Measurements from ENCODE around the gene IBTK. TPM values are rescaled to one million over a fixed set of nuclear protein-coding genes. Genes with fewer than 3 reads are reported as not detected.

IBTK gene
- total RNA-seq, 2 donors from 2014 or later: 19.0 to 26.5 TPM

DNA sequence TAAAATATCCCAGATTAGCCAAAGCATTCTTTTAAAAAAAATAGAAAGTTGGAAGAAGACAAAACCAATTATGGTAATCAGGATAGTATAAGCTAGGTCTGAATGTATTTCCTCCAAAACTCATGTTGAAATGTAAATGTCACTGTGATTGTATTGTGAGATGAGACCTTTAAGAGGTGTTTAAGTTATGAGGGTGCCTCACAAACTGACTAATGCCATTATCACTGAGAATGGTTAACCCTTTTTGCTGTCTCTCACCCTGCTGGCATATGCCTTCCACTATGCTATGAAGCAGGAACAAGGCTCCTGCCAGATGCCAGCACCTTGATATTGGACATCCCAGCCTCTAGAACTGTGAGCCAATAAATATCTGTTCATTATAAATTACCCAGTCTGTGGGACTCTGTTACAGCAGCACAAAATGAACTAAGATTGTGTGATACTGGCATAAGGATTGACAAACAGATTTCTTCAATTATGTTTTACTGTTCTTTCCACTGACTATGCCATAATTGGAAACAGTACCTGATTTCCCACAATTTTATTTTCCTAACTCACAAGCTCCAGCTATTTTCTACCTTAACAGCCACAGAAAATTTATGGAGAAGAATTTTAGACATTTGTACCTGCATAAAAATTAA lies 63.8 kb downstream of the IBTK start:
- DNase-seq (ENCODE audit: low spot score): no peak
- intact Hi-C loops (cut with DNase I): no loop called here
- no peaks in the 10 kb centered on the region for H3K27me3 ChIP-seq (replicated peaks; ENCODE audit: insufficient read depth)
- H3K36me3 ChIP-seq: no peaks in the 10 kb centered on the region
- H3K9me3 ChIP-seq: no peaks in the 10 kb centered on the region
- no peaks in the 10 kb centered on the region for H3K4me1 ChIP-seq (replicated peaks)
- TF ChIP-seq POLR2AphosphoS5 (IDR thresholded peaks at IDR 0.05) (no peak), POLR2A (IDR thresholded peaks at IDR 0.05) (no peak)
- TF ChIP-seq, protein P1, sequence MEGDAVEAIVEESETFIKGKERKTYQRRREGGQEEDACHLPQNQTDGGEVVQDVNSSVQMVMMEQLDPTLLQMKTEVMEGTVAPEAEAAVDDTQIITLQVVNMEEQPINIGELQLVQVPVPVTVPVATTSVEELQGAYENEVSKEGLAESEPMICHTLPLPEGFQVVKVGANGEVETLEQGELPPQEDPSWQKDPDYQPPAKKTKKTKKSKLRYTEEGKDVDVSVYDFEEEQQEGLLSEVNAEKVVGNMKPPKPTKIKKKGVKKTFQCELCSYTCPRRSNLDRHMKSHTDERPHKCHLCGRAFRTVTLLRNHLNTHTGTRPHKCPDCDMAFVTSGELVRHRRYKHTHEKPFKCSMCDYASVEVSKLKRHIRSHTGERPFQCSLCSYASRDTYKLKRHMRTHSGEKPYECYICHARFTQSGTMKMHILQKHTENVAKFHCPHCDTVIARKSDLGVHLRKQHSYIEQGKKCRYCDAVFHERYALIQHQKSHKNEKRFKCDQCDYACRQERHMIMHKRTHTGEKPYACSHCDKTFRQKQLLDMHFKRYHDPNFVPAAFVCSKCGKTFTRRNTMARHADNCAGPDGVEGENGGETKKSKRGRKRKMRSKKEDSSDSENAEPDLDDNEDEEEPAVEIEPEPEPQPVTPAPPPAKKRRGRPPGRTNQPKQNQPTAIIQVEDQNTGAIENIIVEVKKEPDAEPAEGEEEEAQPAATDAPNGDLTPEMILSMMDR (IDR thresholded peaks at IDR 0.05): no peak
- no peak overlapping the region for H3K27ac ChIP-seq
- H3K4me3 ChIP-seq: no peak overlapping the region

DNA sequence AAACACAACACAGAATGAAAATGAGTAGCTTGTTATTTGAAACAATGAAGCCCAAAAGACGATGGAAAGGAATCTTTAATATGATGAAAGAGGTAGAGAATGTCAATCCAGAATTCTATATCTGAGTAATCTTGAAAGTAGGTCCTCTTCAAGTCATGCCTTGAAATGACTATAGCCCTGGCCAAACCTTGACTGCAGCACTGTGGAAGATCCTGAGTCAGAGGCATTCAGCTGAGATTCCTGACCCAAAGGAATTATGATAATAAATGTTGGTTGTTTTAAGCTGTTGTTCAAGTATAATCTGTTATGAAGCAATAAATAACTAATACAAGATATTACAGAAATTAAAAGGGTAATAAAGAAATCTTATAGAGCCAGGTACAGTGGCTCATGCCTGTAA lies 64.8 kb downstream of the IBTK start:
- no peaks in the 10 kb centered on the region for H3K4me1 ChIP-seq (replicated peaks)
- H3K9me3 ChIP-seq: no peaks in the 10 kb centered on the region
- 76% methylated on average over 1 of the region's 1 CpG for WGBS
- H3K36me3 ChIP-seq: no peaks in the 10 kb centered on the region
- H3K27ac ChIP-seq: no peak overlapping the region
- H3K4me3 ChIP-seq: no peak overlapping the region
- no peaks in the 10 kb centered on the region for H3K27me3 ChIP-seq (replicated peaks; ENCODE audit: insufficient read depth)
- TF ChIP-seq, protein P1 (IDR thresholded peaks at IDR 0.05): no peak
- no peak for TF ChIP-seq POLR2A (IDR thresholded peaks at IDR 0.05)
- TF ChIP-seq POLR2AphosphoS5 (IDR thresholded peaks at IDR 0.05): no peak
- no peak for DNase-seq (ENCODE audit: low spot score)
- intact Hi-C loops (cut with DNase I): no loop called here

DNA sequence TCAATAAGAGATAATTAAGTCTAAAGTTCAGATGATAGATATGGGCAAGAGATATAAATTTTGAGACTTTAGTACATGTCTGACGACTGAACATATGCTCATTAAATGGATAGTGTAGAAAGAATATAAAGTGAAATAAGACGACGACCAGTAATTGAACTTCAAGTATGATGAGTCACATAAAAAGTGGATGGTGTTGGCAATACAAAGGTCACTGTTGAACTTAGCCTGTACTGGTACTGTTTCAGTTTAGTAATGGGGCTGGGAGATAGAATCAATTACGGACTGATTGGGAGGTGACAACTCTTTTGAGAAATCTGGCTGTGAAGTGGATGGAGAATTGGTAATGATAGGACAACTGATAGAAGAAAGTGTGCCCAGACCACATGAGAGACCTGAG lies 68.1 kb downstream of the IBTK start:
- Histone ChIP-seq H3K9me3 (no peaks in the 10 kb centered on the region), H3K27ac (no peak overlapping the region), H3K27me3 (replicated peaks; ENCODE audit: insufficient read depth) (no peaks in the 10 kb centered on the region), H3K4me3 (no peak overlapping the region), H3K36me3 (no peaks in the 10 kb centered on the region), H3K4me1 (replicated peaks) (no peaks in the 10 kb centered on the region)
- WGBS: 84% methylated on average over 4 of the region's 4 CpGs
- TF ChIP-seq POLR2AphosphoS5 (IDR thresholded peaks at IDR 0.05) (no peak), POLR2A (IDR thresholded peaks at IDR 0.05) (no peak)
- TF ChIP-seq, protein P1 (IDR thresholded peaks at IDR 0.05): no peak
- no peak for DNase-seq (ENCODE audit: low spot score)
- intact Hi-C loops (cut with DNase I): no loop called here

DNA sequence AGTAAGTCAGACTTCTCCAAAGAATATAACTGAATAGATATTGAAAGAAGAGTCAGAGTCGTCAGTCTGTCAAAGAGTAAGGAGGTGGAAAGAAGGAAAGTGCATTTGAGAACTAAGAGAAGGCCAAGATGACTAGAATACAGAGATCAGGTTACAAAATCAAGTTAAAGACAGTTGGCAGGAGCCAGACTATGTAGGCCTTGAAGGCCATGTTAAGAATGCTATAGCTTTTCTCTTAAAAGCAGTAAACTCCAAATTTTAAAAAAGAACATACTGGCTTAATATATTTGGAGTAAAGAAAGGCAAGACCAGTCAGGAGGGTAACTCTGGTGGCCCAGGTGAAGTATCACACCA lies 68.8 kb downstream of the IBTK start:
- Histone ChIP-seq H3K36me3 (no peaks in the 10 kb centered on the region), H3K27me3 (replicated peaks; ENCODE audit: insufficient read depth) (no peaks in the 10 kb centered on the region), H3K27ac (no peak overlapping the region), H3K4me3 (no peak overlapping the region), H3K9me3 (no peaks in the 10 kb centered on the region), H3K4me1 (replicated peaks) (no peaks in the 10 kb centered on the region)
- TF ChIP-seq POLR2AphosphoS5 (IDR thresholded peaks at IDR 0.05): no peak
- TF ChIP-seq, protein P1 (IDR thresholded peaks at IDR 0.05): no peak
- TF ChIP-seq POLR2A (IDR thresholded peaks at IDR 0.05): no peak
- intact Hi-C loops (cut with DNase I): no loop called here
- DNase-seq (ENCODE audit: low spot score): no peak
- WGBS: 56% methylated on average over 1 of the region's 1 CpG

DNA sequence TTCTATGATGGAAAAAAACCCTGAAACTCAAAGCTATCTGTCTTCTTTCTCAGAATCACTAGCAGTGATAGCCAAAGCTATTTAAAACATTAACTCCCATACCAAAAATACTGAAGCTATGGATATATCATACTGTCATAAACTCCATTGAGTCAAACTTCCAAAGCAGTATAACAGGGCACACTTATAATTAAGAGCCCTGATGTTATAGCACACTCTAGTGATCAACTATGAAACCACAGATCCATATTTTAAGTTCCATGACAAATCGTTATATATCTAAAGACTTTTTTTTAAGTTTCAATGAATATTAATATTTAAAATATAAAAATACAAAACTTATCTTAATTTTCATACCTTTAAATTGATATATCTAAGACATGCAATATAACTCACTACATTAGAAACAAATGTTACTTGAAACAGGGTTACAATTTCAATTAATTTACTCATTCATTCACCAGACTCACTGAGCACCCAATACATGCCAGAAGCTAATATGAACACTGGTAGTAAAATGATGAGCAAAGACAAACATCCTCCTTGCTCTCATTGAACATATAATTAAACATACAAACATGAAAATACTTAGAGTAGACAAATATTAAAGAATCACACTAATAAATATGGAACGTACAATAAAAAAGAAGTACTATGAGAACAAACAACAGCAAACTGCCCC lies 69.3 kb downstream of the IBTK start:
- H3K27me3 ChIP-seq (replicated peaks; ENCODE audit: insufficient read depth): no peaks in the 10 kb centered on the region
- H3K36me3 ChIP-seq: no peaks in the 10 kb centered on the region
- DNase-seq (ENCODE audit: low spot score): no peak
- WGBS: 39% methylated on average over 2 of the region's 2 CpGs
- no peaks in the 10 kb centered on the region for H3K9me3 ChIP-seq
- no peak overlapping the region for H3K27ac ChIP-seq
- H3K4me1 ChIP-seq (replicated peaks): no peaks in the 10 kb centered on the region
- TF ChIP-seq, protein P1 (IDR thresholded peaks at IDR 0.05): peak in 2 of 4 experiments; percentile 21 to 39
- TF ChIP-seq POLR2A (IDR thresholded peaks at IDR 0.05) (no peak), POLR2AphosphoS5 (IDR thresholded peaks at IDR 0.05) (no peak)
- intact Hi-C loops (cut with DNase I): no loop called here
- no peak overlapping the region for H3K4me3 ChIP-seq

Measured in prostate gland (tissue), 2 donors.